PC-3 (cell line): ENCODE data around the gene SPATS2.

Experiments
- EZH2 ChIP-seq: fragments of 300-600 bp; sonication (generic); IDR thresholded peaks from one replicate; pipeline ENCODE4 v1.6.1; 2017; ENCODE audit warnings: antibody characterized with exemption, mild to moderate bottlenecking, low read length; ENCODE audit not compliant: unreplicated experiment
- EZH2phosphoT487 ChIP-seq: fragments of 300-600 bp; sonication (generic); IDR thresholded peaks from 2 replicates; pipeline ENCODE4 v1.6.1; 2018; ENCODE audit warnings: mild to moderate bottlenecking, antibody characterized with exemption, low read length, borderline replicate concordance
- TF ChIP-seq, protein P1 (sequence below): fragments of 300-600 bp; sonication (generic); conservative IDR thresholded peaks from 2 replicates; pipeline ENCODE4 v1.5.1; 2017; ENCODE audit warnings: antibody characterized with exemption, low read depth, mild to moderate bottlenecking, low read length

DNA sequence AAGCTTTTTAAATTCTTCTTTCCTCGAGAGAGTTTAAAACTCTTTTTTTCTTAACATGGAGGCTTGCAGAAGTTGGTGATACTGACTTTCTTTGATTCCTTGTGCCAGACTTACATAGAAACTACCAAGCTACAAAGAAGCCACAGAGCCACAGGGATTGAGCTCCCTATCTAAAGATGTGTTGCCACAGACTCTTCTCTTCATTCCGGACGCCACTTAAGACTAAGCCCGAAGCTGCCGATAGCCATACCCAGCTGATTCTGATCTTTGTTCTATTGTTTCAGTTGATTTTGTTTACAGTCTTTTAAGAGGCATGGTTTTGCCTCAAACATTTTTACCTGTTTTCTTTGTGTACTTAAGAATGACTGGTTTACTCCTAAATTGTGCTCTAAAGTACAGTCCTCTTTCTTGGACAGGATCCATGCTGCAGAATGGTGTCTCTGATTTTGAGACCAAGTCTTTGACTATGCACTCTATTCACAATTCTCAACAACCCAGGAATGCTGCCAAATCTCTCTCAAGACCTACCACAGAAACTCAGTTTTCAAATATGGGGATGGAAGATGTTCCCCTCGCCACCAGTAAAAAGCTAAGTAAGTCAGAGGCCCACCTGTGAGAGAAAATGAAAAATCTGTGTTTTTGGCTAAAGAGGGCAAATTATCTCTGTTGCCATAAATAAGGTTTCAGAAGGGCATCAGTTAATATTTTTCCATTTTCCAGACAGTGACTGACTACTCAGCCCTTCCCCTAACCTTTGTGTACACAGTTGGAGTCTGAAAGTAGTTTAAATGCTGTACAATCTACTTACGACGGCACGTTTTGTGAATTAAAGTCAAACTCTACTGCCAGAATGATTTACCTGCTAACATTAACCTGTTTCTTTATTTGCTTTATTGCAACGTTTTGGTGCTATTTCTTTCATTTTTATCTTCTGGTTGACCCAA, 129.4 kb downstream of the SPATS2 start:
- TF ChIP-seq EZH2phosphoT487 (no peak), EZH2 (no peak)
- TF ChIP-seq, protein P1, sequence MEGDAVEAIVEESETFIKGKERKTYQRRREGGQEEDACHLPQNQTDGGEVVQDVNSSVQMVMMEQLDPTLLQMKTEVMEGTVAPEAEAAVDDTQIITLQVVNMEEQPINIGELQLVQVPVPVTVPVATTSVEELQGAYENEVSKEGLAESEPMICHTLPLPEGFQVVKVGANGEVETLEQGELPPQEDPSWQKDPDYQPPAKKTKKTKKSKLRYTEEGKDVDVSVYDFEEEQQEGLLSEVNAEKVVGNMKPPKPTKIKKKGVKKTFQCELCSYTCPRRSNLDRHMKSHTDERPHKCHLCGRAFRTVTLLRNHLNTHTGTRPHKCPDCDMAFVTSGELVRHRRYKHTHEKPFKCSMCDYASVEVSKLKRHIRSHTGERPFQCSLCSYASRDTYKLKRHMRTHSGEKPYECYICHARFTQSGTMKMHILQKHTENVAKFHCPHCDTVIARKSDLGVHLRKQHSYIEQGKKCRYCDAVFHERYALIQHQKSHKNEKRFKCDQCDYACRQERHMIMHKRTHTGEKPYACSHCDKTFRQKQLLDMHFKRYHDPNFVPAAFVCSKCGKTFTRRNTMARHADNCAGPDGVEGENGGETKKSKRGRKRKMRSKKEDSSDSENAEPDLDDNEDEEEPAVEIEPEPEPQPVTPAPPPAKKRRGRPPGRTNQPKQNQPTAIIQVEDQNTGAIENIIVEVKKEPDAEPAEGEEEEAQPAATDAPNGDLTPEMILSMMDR: no peak
